ENCODE results near the gene SYPL2. TPM values are rescaled to one million over a fixed set of nuclear protein-coding genes. Genes with fewer than 3 reads are reported as not detected.

The SYPL2 gene
- total RNA-seq, 1 experiment from 2014 or later = 2.5 TPM

DNA sequence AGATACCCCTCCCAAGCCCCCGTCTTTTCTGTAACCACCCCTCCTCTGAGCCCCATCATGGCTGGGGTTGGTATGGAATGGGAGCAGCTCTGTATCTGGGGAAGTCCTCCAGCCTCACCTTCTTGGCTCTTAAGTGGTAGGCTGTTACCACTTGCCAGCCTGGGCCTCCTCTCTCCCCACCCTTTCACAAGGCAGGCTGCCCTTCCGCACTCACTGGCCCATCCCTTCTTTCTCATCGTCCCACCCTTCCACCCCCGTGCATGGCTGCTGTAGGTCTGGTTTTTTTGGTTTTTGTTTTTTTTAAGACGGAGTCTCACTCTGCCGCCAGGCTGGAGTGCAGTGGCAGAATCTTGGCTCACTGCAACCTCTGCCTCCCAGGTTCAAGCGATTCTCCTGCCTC is 32.7 kb downstream of the SYPL2 start:
- Histone ChIP-seq H3K27me3 (ENCODE audit: insufficient read depth, low read length) (no peaks in the 10 kb centered on the region), H3K79me2 (ENCODE audit: insufficient read depth, low read length) (no peaks in the 10 kb centered on the region), H2AK5ac (ENCODE audit: insufficient read length, low read length) (no peak overlapping the region), H4K5ac (ENCODE audit: insufficient read length, low read depth, low read length) (no peak overlapping the region), H4K91ac (ENCODE audit: insufficient read length, low read depth, low read length) (no peak overlapping the region), H3K79me1 (ENCODE audit: insufficient read depth, low read depth, low read length, poor library complexity, severe bottlenecking) (no peaks in the 10 kb centered on the region), H4K8ac (replicated peaks; ENCODE audit: insufficient read length, low read depth, low read length) (no peak overlapping the region), H2BK20ac (ENCODE audit: low read depth, low read length, poor library complexity, severe bottlenecking) (no peak overlapping the region), H3K14ac (ENCODE audit: insufficient read depth, low read length) (no peak overlapping the region), H3K18ac (ENCODE audit: insufficient read length, low read depth, low read length) (no peak overlapping the region), H2BK5ac (ENCODE audit: insufficient read length, low read length) (no peak overlapping the region), H3T11ph (ENCODE audit: low read length) (no peak overlapping the region), H3K9me3 (ENCODE audit: control insufficient read depth, low read depth, low read length) (no peaks in the 10 kb centered on the region), H2AFZ (ENCODE audit: low read length) (no peak overlapping the region), H3K23ac (ENCODE audit: insufficient read length, low read depth, low read length) (no peak overlapping the region), H2BK120ac (ENCODE audit: low read depth, low read length, poor library complexity, severe bottlenecking) (no peak overlapping the region), H4K20me1 (ENCODE audit: control insufficient read depth, insufficient read depth, insufficient read length) (no peaks in the 10 kb centered on the region), H3K4ac (ENCODE audit: low read depth, low read length) (no peak overlapping the region), H3K4me2 (ENCODE audit: insufficient read depth, insufficient read length, low read length) (no peak overlapping the region), H3K56ac (ENCODE audit: insufficient read length, low read depth, low read length) (no peak overlapping the region), H2BK15ac (ENCODE audit: low read depth, low read length) (no peak overlapping the region), H3K27ac (ENCODE audit: insufficient read length, low read depth, low read length) (no peak overlapping the region), H2BK12ac (ENCODE audit: insufficient read length, low read depth, low read length) (no peak overlapping the region), H3K23me2 (ENCODE audit: insufficient read length, low read depth, low read length, poor library complexity, severe bottlenecking) (no peaks in the 10 kb centered on the region), H3K9ac (ENCODE audit: extremely low read depth, insufficient read length, low read length) (no peak overlapping the region), H3K4me1 (ENCODE audit: insufficient read depth, low read length) (peaks cover 2% of the 10 kb centered on the region; the same call in 1 of the 2 replicates)
- Mint-ChIP-seq H3K9me3 (no peaks in the 10 kb centered on the region), H3K27me3 (ENCODE audit: low read depth) (no peaks in the 10 kb centered on the region), H3K36me3 (ENCODE audit: insufficient read depth in 1 of 3, low read depth in 3 of 3) (peaks cover 0 to 11% (median 5%) of the 10 kb centered on the region in 3 experiments; a peak in 5 of 7 replicates), H3K4me3 (no peak overlapping the region; a peak in 1 of 5 replicates), H3K27ac (no peak overlapping the region), H3K4me1 (peaks cover 17 to 20% of the 10 kb centered on the region in 2 experiments)
- DNase-seq = no peak
- no CpG with 5 or more reads among the region's 7 CpGs for WGBS (ENCODE audit: extremely low coverage, insufficient read length, low lambda C conversion rate)
- TF ChIP-seq CTCF (conservative IDR thresholded peaks at IDR 0.05) = no peak
